ENCODE data around the gene CD2. TPM values are rescaled to one million over a fixed set of nuclear protein-coding genes. Genes with fewer than 3 reads are reported as not detected.

Gene CD2
- total RNA-seq, result 100 to 1,000 TPM; 206 to 258 TPM

- DNase-seq, result peak; percentile 78
- ChIA-PET POLR2A (interaction anchor here (0.6 to 2.8 kb wide), 12 partner anchors 9 to 613 kb away, joined by 3 to 38 read pairs (median 4); partner anchors contain the start of gene TTF2), CTCF (interaction anchor here (1.0 to 3.8 kb wide), 10 partner anchors 9 to 64 kb away, joined by 3 to 38 read pairs (median 4); no protein-coding TSS in a partner anchor)
- peaks cover 36% of the 10 kb centered on the region for H3K4me1 Mint-ChIP-seq
- H3K27ac Mint-ChIP-seq, result peak within 1 kb of the TSS; percentile 95
- H3K9me3 Mint-ChIP-seq, result peaks cover 8% of the 10 kb centered on the region
- H3K4me3 Mint-ChIP-seq, result peak within 1 kb of the TSS; percentile 95
- H3K27me3 Mint-ChIP-seq, result no peaks in the 10 kb centered on the region
- H3K36me3 Mint-ChIP-seq (ENCODE audit: low read depth), result peaks cover 57% of the 10 kb centered on the region
Measured at GRCh38 chr1:116754198-116754977, at the start of gene CD2. Gene CD2 (plus strand): TSS chr1:116754430. CDS start chr1:116754493, 63 bp downstream.

GRCh38 chr1:116706123-116706522, 48.1 kb upstream of the CD2 start:
- Mint-ChIP-seq H3K27ac (no peak overlapping the region), H3K4me1 (peaks cover under 1% of the 10 kb centered on the region), H3K4me3 (no peak overlapping the region), H3K27me3 (peaks cover 3% of the 10 kb centered on the region), H3K36me3 (ENCODE audit: low read depth) (no peaks in the 10 kb centered on the region), H3K9me3 (peaks cover 4% of the 10 kb centered on the region)
- DNase-seq, result no peak
- ChIA-PET CTCF (no interaction called here), POLR2A (no interaction called here)

- ChIA-PET CTCF (no interaction called here), POLR2A (no interaction called here)
Measured at GRCh38 chr1:116706841-116707240, 47.4 kb upstream of the CD2 start.

GRCh38 chr1:116708255-116708900, 45.9 kb upstream of the CD2 start:
- H3K4me3 Mint-ChIP-seq, result no peak overlapping the region
- peaks cover 3% of the 10 kb centered on the region for H3K27me3 Mint-ChIP-seq
- peaks cover 7% of the 10 kb centered on the region for H3K4me1 Mint-ChIP-seq
- ChIA-PET POLR2A (no interaction called here), CTCF (interaction anchor here (0.7 to 0.8 kb wide), 2 partner anchors 12 to 206 kb away, joined by 3 read pairs; no protein-coding TSS in a partner anchor)
- H3K9me3 Mint-ChIP-seq, result peaks cover 4% of the 10 kb centered on the region
- H3K36me3 Mint-ChIP-seq (ENCODE audit: low read depth), result no peaks in the 10 kb centered on the region
- no peak for DNase-seq
- peak overlapping the region; percentile 16 for H3K27ac Mint-ChIP-seq

More at GRCh38 chr1:116706841-116707240, 47.4 kb upstream of the CD2 start:
- Mint-ChIP-seq H3K27me3 (peaks cover 3% of the 10 kb centered on the region), H3K27ac (no peak overlapping the region), H3K9me3 (peaks cover 4% of the 10 kb centered on the region), H3K4me1 (peaks cover 2% of the 10 kb centered on the region), H3K36me3 (ENCODE audit: low read depth) (no peaks in the 10 kb centered on the region), H3K4me3 (no peak overlapping the region)
- no peak for DNase-seq

- Mint-ChIP-seq H3K9me3 (peaks cover 4% of the 10 kb centered on the region), H3K27me3 (peaks cover 1% of the 10 kb centered on the region), H3K4me3 (no peak overlapping the region), H3K27ac (no peak overlapping the region), H3K36me3 (ENCODE audit: low read depth) (no peaks in the 10 kb centered on the region), H3K4me1 (peaks cover 7% of the 10 kb centered on the region)
- ChIA-PET POLR2A (no interaction called here), CTCF (interaction anchor here (0.8 to 1.5 kb wide), 2 partner anchors 14 to 16 kb away, joined by 3 to 4 read pairs; no protein-coding TSS in a partner anchor)
- DNase-seq, result no peak
Measured at GRCh38 chr1:116709666-116710167, 44.5 kb upstream of the CD2 start.

GRCh38 chr1:116710420-116711262, 43.6 kb upstream of the CD2 start:
- ChIA-PET POLR2A (no interaction called here), CTCF (interaction anchor here (1.5 kb wide), 1 partner anchor 13 kb away, joined by 4 read pairs; no protein-coding TSS in a partner anchor)
- Mint-ChIP-seq H3K36me3 (ENCODE audit: low read depth) (no peaks in the 10 kb centered on the region), H3K27me3 (peaks cover under 1% of the 10 kb centered on the region), H3K4me3 (no peak overlapping the region), H3K9me3 (peaks cover 4% of the 10 kb centered on the region), H3K4me1 (peaks cover 7% of the 10 kb centered on the region), H3K27ac (no peak overlapping the region)
- no peak for DNase-seq

GRCh38 chr1:116711263-116711840, 42.9 kb upstream of the CD2 start:
- Mint-ChIP-seq H3K9me3 (peaks cover 4% of the 10 kb centered on the region), H3K4me1 (peaks cover 7% of the 10 kb centered on the region), H3K4me3 (no peak overlapping the region), H3K27ac (no peak overlapping the region), H3K27me3 (peaks cover 6% of the 10 kb centered on the region), H3K36me3 (ENCODE audit: low read depth) (no peaks in the 10 kb centered on the region)
- DNase-seq, result no peak
- ChIA-PET CTCF (interaction anchor here (0.6 to 1.5 kb wide), 3 partner anchors 13 to 1248 kb away, joined by 3 to 4 read pairs (median 3); no protein-coding TSS in a partner anchor), POLR2A (no interaction called here)

- ChIA-PET POLR2A (no interaction called here), CTCF (interaction anchor here (1.4 kb wide), 1 partner anchor 12 kb away, joined by 3 read pairs; no protein-coding TSS in a partner anchor)
- no peak overlapping the region for H3K4me3 Mint-ChIP-seq
- peaks cover 7% of the 10 kb centered on the region for H3K4me1 Mint-ChIP-seq
- no peaks in the 10 kb centered on the region for H3K36me3 Mint-ChIP-seq (ENCODE audit: low read depth)
- H3K27me3 Mint-ChIP-seq, result peaks cover 12% of the 10 kb centered on the region
- H3K27ac Mint-ChIP-seq, result no peak overlapping the region
- DNase-seq, result no peak
- H3K9me3 Mint-ChIP-seq, result peaks cover 2% of the 10 kb centered on the region
Measured at GRCh38 chr1:116712510-116712909, 41.7 kb upstream of the CD2 start.

GRCh38 chr1:116713474-116713873, 40.8 kb upstream of the CD2 start:
- peaks cover 7% of the 10 kb centered on the region for H3K4me1 Mint-ChIP-seq
- peaks cover 5% of the 10 kb centered on the region for H3K9me3 Mint-ChIP-seq
- peaks cover 12% of the 10 kb centered on the region for H3K27me3 Mint-ChIP-seq
- ChIA-PET CTCF (interaction anchor here (0.6 kb wide), 3 partner anchors 9 to 1053 kb away, joined by 3 to 6 read pairs (median 5); no protein-coding TSS in a partner anchor), POLR2A (no interaction called here)
- H3K4me3 Mint-ChIP-seq, result no peak overlapping the region
- no peak overlapping the region for H3K27ac Mint-ChIP-seq
- no peaks in the 10 kb centered on the region for H3K36me3 Mint-ChIP-seq (ENCODE audit: low read depth)
- DNase-seq, result no peak

- Mint-ChIP-seq H3K36me3 (ENCODE audit: low read depth) (no peaks in the 10 kb centered on the region), H3K4me3 (no peak overlapping the region), H3K27ac (no peak overlapping the region), H3K4me1 (peaks cover 5% of the 10 kb centered on the region), H3K27me3 (peaks cover 12% of the 10 kb centered on the region), H3K9me3 (peaks cover 5% of the 10 kb centered on the region)
- POLR2A ChIA-PET, result no interaction called here
- DNase-seq, result no peak
- CTCF ChIA-PET, result interaction anchor here (0.6 kb wide), 1 partner anchor 249 kb away, joined by 3 read pairs; no protein-coding TSS in a partner anchor
Measured at GRCh38 chr1:116716391-116716790, 37.8 kb upstream of the CD2 start.

GRCh38 chr1:116717318-116717717, 36.9 kb upstream of the CD2 start:
- POLR2A ChIA-PET, result no interaction called here
- Mint-ChIP-seq H3K4me3 (no peak overlapping the region), H3K9me3 (peaks cover 5% of the 10 kb centered on the region), H3K27me3 (peaks cover 12% of the 10 kb centered on the region), H3K4me1 (peaks cover 4% of the 10 kb centered on the region), H3K36me3 (ENCODE audit: low read depth) (no peaks in the 10 kb centered on the region), H3K27ac (no peak overlapping the region)
- DNase-seq, result no peak
- CTCF ChIA-PET, result interaction anchor here (0.6 to 1.6 kb wide), 3 partner anchors 10 to 37 kb away, joined by 3 to 6 read pairs (median 4); no protein-coding TSS in a partner anchor

Data from activated CD4-positive, alpha-beta T cell treated with anti-CD3 and anti-CD28 coated beads, Interleukin-2, amount 10 ng/mL, durations not matched to agents 7 days and 5 days (primary cell).